Retinal pigment epithelial cell (primary cell): ENCODE measurements around the gene PRSS57.

Experiments used
- DNase-seq: peaks from one replicate; pipeline ENCODE4 v3.0.0-alpha.2; 2010; ENCODE audit warnings: low read depth
- H3K4me3 ChIP-seq: 2 replicates; pipeline ENCODE4 v1.5.1; 2011; ENCODE audit warnings: mild to moderate bottlenecking, low read length, control low read depth, moderate library complexity
- TF ChIP-seq, protein P1 (sequence below): conservative IDR thresholded peaks from 2 replicates; pipeline ENCODE4 v1.5.1; 2011; ENCODE audit warnings: low read depth, low read length, control low read depth, inconsistent platforms

Gene PRSS57

DNA sequence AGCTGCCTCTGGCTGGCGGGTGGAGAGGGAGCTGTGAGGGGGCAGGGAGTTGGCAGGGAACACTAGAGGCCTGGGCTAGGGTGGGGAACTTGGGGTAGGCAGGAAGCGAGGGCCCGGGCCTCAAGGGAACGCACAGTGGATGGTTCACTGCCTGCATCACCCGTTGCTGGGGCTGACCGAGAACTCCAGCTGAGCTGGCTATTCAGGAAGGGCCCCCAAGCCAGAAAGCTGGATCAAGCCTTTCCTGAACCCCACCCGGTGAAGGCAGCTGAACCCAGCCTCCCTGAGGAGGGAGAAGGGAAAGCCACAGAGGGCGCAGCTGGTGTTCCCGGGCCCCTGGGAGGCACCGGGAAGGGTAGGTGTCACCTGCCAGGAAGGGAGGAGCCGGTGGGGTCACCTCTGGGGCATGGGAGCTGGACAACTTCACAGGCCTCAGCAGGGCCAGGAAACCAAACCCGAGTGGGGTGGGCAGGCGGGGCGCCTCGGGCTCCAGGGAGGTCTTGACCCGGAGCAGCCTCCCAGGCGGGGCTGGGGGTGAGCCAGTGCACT is 27.4 kb upstream of the PRSS57 start:
- TF ChIP-seq, protein P1, sequence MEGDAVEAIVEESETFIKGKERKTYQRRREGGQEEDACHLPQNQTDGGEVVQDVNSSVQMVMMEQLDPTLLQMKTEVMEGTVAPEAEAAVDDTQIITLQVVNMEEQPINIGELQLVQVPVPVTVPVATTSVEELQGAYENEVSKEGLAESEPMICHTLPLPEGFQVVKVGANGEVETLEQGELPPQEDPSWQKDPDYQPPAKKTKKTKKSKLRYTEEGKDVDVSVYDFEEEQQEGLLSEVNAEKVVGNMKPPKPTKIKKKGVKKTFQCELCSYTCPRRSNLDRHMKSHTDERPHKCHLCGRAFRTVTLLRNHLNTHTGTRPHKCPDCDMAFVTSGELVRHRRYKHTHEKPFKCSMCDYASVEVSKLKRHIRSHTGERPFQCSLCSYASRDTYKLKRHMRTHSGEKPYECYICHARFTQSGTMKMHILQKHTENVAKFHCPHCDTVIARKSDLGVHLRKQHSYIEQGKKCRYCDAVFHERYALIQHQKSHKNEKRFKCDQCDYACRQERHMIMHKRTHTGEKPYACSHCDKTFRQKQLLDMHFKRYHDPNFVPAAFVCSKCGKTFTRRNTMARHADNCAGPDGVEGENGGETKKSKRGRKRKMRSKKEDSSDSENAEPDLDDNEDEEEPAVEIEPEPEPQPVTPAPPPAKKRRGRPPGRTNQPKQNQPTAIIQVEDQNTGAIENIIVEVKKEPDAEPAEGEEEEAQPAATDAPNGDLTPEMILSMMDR = no peak
- no peak for DNase-seq
- H3K4me3 ChIP-seq = no peak overlapping the region

DNA sequence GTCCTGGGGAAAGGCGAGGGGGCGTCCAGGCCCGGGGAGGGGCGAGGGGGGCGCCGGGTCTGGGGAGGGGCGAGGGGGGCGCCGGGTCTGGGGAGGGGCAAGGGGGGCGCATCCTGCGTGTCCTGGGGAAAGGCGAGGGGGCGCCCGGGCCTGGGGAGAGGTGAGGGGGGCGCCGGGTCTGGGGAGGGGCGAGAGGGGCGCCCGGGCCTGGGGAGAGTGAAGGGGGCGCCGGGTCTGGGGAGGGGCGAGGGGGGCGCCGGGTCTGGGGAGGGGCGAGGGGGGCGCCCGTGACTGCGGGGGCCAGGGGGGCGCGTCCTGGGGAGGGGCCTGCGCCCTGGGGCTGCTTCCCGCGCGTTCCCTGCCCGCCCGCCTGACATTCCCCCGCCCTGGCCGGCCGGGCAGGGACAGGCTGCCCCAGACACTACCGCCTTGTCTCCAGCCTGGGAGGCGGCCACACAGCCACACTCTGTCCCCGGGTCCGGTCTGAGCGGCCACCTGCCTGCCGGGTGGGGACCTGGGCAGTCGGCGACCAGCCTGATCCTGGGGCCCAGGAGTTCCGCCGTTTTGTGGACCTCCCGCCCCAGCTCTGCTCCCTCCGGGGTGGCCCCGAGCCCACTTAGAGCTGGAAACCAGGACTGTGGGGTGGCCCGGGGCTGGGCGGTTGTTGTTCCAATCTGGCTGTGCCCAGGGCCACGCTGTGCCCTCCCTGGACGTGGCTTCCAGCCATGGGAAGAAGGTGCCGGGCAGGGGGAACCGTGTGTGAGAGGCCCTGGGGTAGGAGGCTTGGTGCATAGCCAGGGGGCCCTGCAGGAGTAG is 25.3 kb upstream of the PRSS57 start:
- H3K4me3 ChIP-seq = no peak overlapping the region
- TF ChIP-seq, protein P1 = no peak
- no peak for DNase-seq

DNA sequence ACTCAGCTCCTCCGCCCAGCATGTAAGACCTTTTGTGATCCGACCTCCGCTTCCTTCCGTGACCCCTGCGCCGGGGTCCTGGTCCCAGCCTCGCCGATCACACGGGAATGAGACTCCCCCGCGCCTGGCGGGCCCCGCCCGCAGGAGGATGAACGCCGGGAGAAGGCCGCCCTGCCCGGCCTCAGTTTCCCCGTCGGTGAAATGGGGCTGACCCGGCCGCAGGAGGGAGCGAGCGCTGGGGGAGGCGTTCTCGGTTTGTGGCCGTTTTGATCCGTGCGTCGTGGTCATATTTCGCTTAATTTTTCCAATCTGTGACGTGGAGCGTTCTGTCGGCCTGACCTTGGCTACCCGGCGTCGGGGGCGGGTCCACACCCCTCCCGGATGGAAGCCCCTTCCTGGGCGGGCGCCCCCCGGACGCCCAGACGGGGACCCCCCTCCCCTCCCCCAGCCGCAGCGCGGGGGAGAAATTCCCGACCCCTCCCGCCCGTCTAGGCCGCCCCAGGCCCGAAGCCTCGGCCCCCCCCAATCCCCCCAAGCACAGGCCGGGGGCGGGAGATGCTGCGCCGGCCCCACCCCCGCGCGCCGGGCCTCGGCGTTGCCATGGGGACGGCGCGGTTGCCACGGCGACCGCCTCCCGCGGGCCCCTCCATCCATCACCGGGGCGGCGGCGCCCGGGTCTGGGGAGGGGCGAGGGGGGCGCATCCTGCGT is 24.5 kb upstream of the PRSS57 start:
- TF ChIP-seq, protein P1 = no peak
- peak overlapping the region; percentile 8 for H3K4me3 ChIP-seq
- no peak for DNase-seq

DNA sequence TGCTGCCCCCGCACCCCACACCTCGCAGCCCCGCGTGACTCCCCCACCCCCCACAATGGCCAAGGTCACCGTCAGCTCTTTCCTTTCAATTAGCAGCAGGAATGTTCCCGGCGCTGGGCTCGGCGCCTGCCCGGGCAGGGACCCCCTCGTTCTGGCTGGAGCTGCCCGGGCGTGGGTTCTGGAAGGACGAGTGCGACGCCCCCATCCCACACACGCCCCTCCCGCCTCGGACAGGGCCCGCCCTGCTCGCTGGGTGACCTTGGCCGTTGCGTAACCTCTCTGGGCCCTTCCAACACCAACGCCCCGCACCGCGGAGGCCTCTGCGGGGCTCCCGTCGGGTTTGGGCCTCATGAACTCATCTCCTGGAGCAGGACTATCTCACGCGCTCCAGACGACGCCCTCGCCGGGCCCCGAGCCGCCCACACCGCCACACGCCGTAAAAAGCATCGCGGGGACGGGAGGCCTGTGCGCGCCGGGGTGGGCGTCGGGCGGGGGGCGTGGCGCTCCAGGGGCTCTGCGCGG is 23.8 kb upstream of the PRSS57 start:
- DNase-seq = no peak
- H3K4me3 ChIP-seq = no peak overlapping the region
- TF ChIP-seq, protein P1 = no peak

DNA sequence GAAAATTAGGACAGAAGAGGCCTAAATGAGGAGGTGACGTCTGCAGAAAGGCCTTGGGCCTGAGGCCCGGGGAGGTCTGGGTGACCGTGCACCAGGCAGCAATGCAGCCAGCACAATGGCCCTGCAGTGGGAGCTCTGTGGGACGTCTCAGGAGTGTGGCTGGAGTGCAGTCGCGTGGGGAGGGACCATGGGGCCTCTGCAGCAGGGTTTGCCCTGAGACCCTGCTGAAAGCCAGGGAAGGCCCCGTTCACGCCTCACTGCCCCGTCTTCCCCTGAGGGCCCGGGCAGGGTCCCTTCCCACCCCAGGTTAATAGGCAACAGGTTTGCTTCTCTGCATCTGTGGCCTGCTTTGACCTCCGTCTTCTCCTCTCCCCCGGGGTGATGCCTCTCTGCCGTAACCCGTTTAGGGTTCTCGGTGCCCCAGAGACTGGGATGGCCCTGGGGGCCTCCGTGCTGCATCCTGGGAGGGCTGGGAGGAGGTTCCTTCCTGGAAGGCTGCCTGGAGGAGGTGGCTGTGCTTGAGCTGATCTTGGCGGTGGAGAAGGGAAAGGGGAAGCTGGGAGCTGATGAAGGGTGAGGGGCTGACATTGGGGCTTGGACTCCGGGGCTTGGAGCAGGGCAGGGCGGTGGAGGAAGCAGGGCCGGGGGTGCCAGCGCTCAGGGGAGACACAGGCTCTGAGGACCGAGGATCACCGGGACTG is 23.1 kb upstream of the PRSS57 start:
- H3K4me3 ChIP-seq = no peak overlapping the region
- TF ChIP-seq, protein P1 = no peak
- no peak for DNase-seq

DNA sequence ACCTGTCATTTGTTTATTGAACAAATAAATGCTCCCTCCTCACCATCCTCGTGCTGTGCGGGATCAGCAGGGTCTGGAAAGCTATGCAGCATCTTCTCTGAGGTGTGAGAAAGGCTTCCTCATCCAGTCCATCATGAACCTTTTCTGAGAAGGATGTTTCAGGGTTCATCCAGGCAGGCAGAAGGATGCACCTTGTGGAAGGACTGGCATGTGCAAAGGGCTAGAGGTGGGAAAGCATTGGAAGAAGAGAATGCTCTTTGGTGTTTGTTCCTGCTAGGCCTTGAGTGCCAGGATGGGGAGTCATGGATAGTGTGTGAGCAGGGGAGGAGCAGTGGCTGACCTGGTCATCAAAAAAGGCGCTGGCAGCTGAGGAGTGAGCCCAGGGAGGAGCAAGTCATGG is 20.1 kb upstream of the PRSS57 start:
- H3K4me3 ChIP-seq = no peak overlapping the region
- DNase-seq = no peak
- TF ChIP-seq, protein P1 = no peak
